ENCODE data around the gene TAF5L.

GRCh38 chr1:229653420-229653819 lies 27.5 kb upstream of the TAF5L start:
- TF ChIP-seq CTCF (conservative IDR thresholded peaks at IDR 0.05) (no peak), ZFX (IDR thresholded peaks at IDR 0.05) (no peak)
